H9 (cell line): Measurements from ENCODE around the gene CRISP2. TPM values are rescaled to one million over a fixed set of nuclear protein-coding genes. Genes with fewer than 3 reads are reported as not detected.

Experiments
- DNase-seq: peaks from one replicate; pipeline ENCODE4 v3.0.0-alpha.2; 2017
- H2AFZ ChIP-seq: one replicate; pipeline ENCODE4 v1.6.1; 2013; ENCODE audit warnings: mild to moderate bottlenecking, low read length, control low read depth, moderate library complexity
- H2AK5ac ChIP-seq: 2 replicates; pipeline ENCODE4 v1.6.1; 2013; ENCODE audit warnings: low read length, control low read depth, mixed read lengths; ENCODE audit not compliant: insufficient read length
- H2BK120ac ChIP-seq: one replicate; pipeline ENCODE4 v1.6.1; 2013; ENCODE audit warnings: low read depth, mild to moderate bottlenecking, low read length, control low read depth, inconsistent platforms; ENCODE audit not compliant: poor library complexity, severe bottlenecking
- H2BK12ac ChIP-seq: 2 replicates; pipeline ENCODE4 v1.6.1; 2013; ENCODE audit warnings: low read length, control low read depth, mixed read lengths, low read depth; ENCODE audit not compliant: insufficient read length
- H2BK15ac ChIP-seq: 2 replicates; pipeline ENCODE4 v1.6.1; 2013; ENCODE audit warnings: low read depth, low read length, control low read depth
- H2BK20ac ChIP-seq: one replicate; pipeline ENCODE4 v1.6.1; 2013; ENCODE audit warnings: low read depth, mild to moderate bottlenecking, low read length, control low read depth, inconsistent platforms; ENCODE audit not compliant: poor library complexity, severe bottlenecking
- H2BK5ac ChIP-seq: 2 replicates; pipeline ENCODE4 v1.6.1; 2013; ENCODE audit warnings: low read length, control low read depth, mixed read lengths; ENCODE audit not compliant: insufficient read length
- H3K14ac ChIP-seq: 2 replicates; pipeline ENCODE4 v1.6.1; 2013; ENCODE audit warnings: low read length, control low read depth; ENCODE audit not compliant: insufficient read depth
- H3K18ac ChIP-seq: 2 replicates; pipeline ENCODE4 v1.6.1; 2013; ENCODE audit warnings: low read depth, mild to moderate bottlenecking, mixed read lengths, low read length, control low read depth; ENCODE audit not compliant: insufficient read length
- H3K23ac ChIP-seq: 2 replicates; pipeline ENCODE4 v1.6.1; 2013; ENCODE audit warnings: low read length, control low read depth, mixed read lengths, low read depth; ENCODE audit not compliant: insufficient read length
- H3K23me2 ChIP-seq: 2 replicates; pipeline ENCODE4 v1.6.1; 2013; ENCODE audit warnings: low read depth, mild to moderate bottlenecking, mixed read lengths, low read length, control low read depth; ENCODE audit not compliant: insufficient read length, poor library complexity, severe bottlenecking
- H3K27ac ChIP-seq: 2 replicates; pipeline ENCODE4 v1.5.1; 2013; ENCODE audit warnings: low read length, control low read depth, mixed read lengths, low read depth; ENCODE audit not compliant: insufficient read length
- H3K27me3 ChIP-seq: 2 replicates; pipeline ENCODE4 v1.6.1; 2013; ENCODE audit warnings: low read length, control low read depth, inconsistent platforms; ENCODE audit not compliant: insufficient read depth
- H3K4ac ChIP-seq: 2 replicates; pipeline ENCODE4 v1.6.1; 2013; ENCODE audit warnings: low read depth, mild to moderate bottlenecking, control low read depth, inconsistent platforms, low read length, moderate library complexity
- H3K4me1 ChIP-seq: 2 replicates; pipeline ENCODE4 v1.6.1; 2013; ENCODE audit warnings: low read length, control low read depth, inconsistent platforms; ENCODE audit not compliant: insufficient read depth
- H3K4me2 ChIP-seq: 2 replicates; pipeline ENCODE4 v1.6.1; 2013; ENCODE audit warnings: low read length, control low read depth, mixed read lengths; ENCODE audit not compliant: insufficient read length, insufficient read depth
- H3K56ac ChIP-seq: 2 replicates; pipeline ENCODE4 v1.6.1; 2013; ENCODE audit warnings: low read depth, mild to moderate bottlenecking, mixed read lengths, low read length, control low read depth; ENCODE audit not compliant: insufficient read length
- H3K79me1 ChIP-seq: 2 replicates; pipeline ENCODE4 v1.6.1; 2013; ENCODE audit warnings: low read depth, mild to moderate bottlenecking, moderate library complexity, low read length, control low read depth, inconsistent platforms; ENCODE audit not compliant: insufficient read depth, poor library complexity, severe bottlenecking
- H3K79me2 ChIP-seq: 2 replicates; pipeline ENCODE4 v1.6.1; 2013; ENCODE audit warnings: low read length, control low read depth, inconsistent platforms; ENCODE audit not compliant: insufficient read depth
- H3K9ac ChIP-seq: 2 replicates; pipeline ENCODE4 v1.6.1; 2013; ENCODE audit warnings: low read length, control low read depth, mixed read lengths; ENCODE audit not compliant: insufficient read length; ENCODE audit errors: extremely low read depth
- H3K9me3 ChIP-seq: one replicate; pipeline ENCODE4 v1.6.1; 2013; ENCODE audit warnings: low read depth, low read length, inconsistent platforms; ENCODE audit not compliant: control insufficient read depth
- H3T11ph ChIP-seq: one replicate; pipeline ENCODE4 v1.6.1; 2013; ENCODE audit warnings: mild to moderate bottlenecking, low read length, control low read depth, inconsistent platforms
- H4K20me1 ChIP-seq: one replicate; pipeline ENCODE4 v1.6.1; 2013; ENCODE audit not compliant: control insufficient read depth, insufficient read length, insufficient read depth
- H4K5ac ChIP-seq: 2 replicates; pipeline ENCODE4 v1.6.1; 2013; ENCODE audit warnings: low read depth, mild to moderate bottlenecking, mixed read lengths, low read length, control low read depth; ENCODE audit not compliant: insufficient read length
- H4K8ac ChIP-seq: replicated peaks from 2 replicates; pipeline ENCODE4 v1.6.1; 2013; ENCODE audit warnings: low read length, control low read depth, mixed read lengths, low read depth; ENCODE audit not compliant: insufficient read length
- H4K91ac ChIP-seq: 2 replicates; pipeline ENCODE4 v1.6.1; 2013; ENCODE audit warnings: low read depth, mild to moderate bottlenecking, moderate library complexity, mixed read lengths, low read length, control low read depth; ENCODE audit not compliant: insufficient read length
- H3K27ac Mint-ChIP-seq, 3 experiments: 2 replicates in 2 of 3; 3 replicates in 1 of 3; pipeline ENCODE4 v1.8.0; 2020 to 2021; ENCODE audit warnings: mixed read lengths in 3 of 3, mild to moderate bottlenecking in 1 of 3, moderate library complexity in 1 of 3
- H3K27me3 Mint-ChIP-seq: 2 replicates; pipeline ENCODE4 v1.8.0; 2021; ENCODE audit warnings: low read depth, mild to moderate bottlenecking, moderate library complexity, mixed read lengths
- H3K36me3 Mint-ChIP-seq, 3 experiments: 2 replicates in 2 of 3; 3 replicates in 1 of 3; pipeline ENCODE4 v1.8.0; 2020 to 2021; ENCODE audit warnings: low read depth in 3 of 3, mixed read lengths in 3 of 3; ENCODE audit not compliant: insufficient read depth in 1 of 3
- H3K4me1 Mint-ChIP-seq, 2 experiments: 2 replicates each; pipeline ENCODE4 v1.8.0; 2020; ENCODE audit warnings: mixed read lengths in 2 of 2
- H3K4me3 Mint-ChIP-seq, 2 experiments: 2 replicates in 1 of 2; 3 replicates in 1 of 2; pipeline ENCODE4 v1.8.0; 2020 to 2021; ENCODE audit warnings: mild to moderate bottlenecking in 2 of 2, mixed read lengths in 2 of 2, moderate library complexity in 1 of 2
- H3K9me3 Mint-ChIP-seq, 2 experiments: 2 replicates in 1 of 2; 3 replicates in 1 of 2; pipeline ENCODE4 v1.8.0; 2020; ENCODE audit warnings: mild to moderate bottlenecking in 2 of 2, mixed read lengths in 2 of 2, moderate library complexity in 1 of 2
- WGBS: extraction: QIAGEN DNeasy Blood & Tissue Kit; methylation state at CpG from one replicate; pipeline ENCODE4 v1.1.7; 2013; ENCODE audit warnings: missing lambda C conversion rate, low lambda C conversion rate, mixed read lengths; ENCODE audit not compliant: insufficient read length; ENCODE audit errors: extremely low coverage; 5-methylcytosine and 5-hydroxymethylcytosine counted together
- total RNA-seq: library from RNA; stranded (reverse); gene quantifications from 2 replicates; pipeline ENCODE4 v1.2.1, GENCODE V29; 2021
- TF ChIP-seq, protein P1 (sequence below): fragments of 200-600 bp; sonication (generic); conservative IDR thresholded peaks from 3 replicates; pipeline ENCODE4 v1.8.0; 2021; ENCODE audit warnings: antibody characterized with exemption, mild to moderate bottlenecking

CRISP2 gene
- total RNA-seq, 1 experiment from 2014 or later: not detected

GRCh38 chr6:49666930-49667757 lies 46.2 kb downstream of the CRISP2 start:
- Histone ChIP-seq H3K14ac (no peak overlapping the region), H3K23ac (no peak overlapping the region), H3K9me3 (no peaks in the 10 kb centered on the region), H3K27me3 (no peaks in the 10 kb centered on the region), H4K5ac (no peak overlapping the region), H3K9ac (no peak overlapping the region), H3K4ac (no peak overlapping the region), H4K91ac (no peak overlapping the region), H3K79me2 (no peaks in the 10 kb centered on the region), H2AK5ac (no peak overlapping the region), H3K79me1 (no peaks in the 10 kb centered on the region), H2BK120ac (no peak overlapping the region), H2AFZ (no peak overlapping the region), H3K4me1 (peaks cover 3% of the 10 kb centered on the region; the same call in 1 of the 2 replicates), H3K4me2 (no peak overlapping the region), H3K18ac (no peak overlapping the region), H4K8ac (no peak overlapping the region), H2BK15ac (no peak overlapping the region), H3K56ac (no peak overlapping the region), H2BK20ac (no peak overlapping the region), H3K27ac (no peak overlapping the region), H2BK5ac (no peak overlapping the region), H4K20me1 (no peaks in the 10 kb centered on the region), H2BK12ac (no peak overlapping the region), H3K23me2 (no peaks in the 10 kb centered on the region), H3T11ph (no peak overlapping the region)
- no peak overlapping the region for H3K4me3 Mint-ChIP-seq
- no peaks in the 10 kb centered on the region for H3K27me3 Mint-ChIP-seq
- peaks cover 5 to 7% of the 10 kb centered on the region in 2 experiments for H3K4me1 Mint-ChIP-seq
- no peak for DNase-seq
- peaks cover 7 to 10% of the 10 kb centered on the region in 2 experiments for H3K9me3 Mint-ChIP-seq
- 100% methylated on average over 1 of the region's 5 CpGs for WGBS
- TF ChIP-seq, protein P1, sequence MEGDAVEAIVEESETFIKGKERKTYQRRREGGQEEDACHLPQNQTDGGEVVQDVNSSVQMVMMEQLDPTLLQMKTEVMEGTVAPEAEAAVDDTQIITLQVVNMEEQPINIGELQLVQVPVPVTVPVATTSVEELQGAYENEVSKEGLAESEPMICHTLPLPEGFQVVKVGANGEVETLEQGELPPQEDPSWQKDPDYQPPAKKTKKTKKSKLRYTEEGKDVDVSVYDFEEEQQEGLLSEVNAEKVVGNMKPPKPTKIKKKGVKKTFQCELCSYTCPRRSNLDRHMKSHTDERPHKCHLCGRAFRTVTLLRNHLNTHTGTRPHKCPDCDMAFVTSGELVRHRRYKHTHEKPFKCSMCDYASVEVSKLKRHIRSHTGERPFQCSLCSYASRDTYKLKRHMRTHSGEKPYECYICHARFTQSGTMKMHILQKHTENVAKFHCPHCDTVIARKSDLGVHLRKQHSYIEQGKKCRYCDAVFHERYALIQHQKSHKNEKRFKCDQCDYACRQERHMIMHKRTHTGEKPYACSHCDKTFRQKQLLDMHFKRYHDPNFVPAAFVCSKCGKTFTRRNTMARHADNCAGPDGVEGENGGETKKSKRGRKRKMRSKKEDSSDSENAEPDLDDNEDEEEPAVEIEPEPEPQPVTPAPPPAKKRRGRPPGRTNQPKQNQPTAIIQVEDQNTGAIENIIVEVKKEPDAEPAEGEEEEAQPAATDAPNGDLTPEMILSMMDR: no peak
- H3K36me3 Mint-ChIP-seq: peaks cover 0 to 6% (median 0%) of the 10 kb centered on the region in 3 experiments; a peak in 1 of 7 replicates
- peak overlapping the region in 2 of 3 experiments; percentile 29 to 44; a peak in 3 of 7 replicates for H3K27ac Mint-ChIP-seq
